HCT116 (cell line): ENCODE data around the gene GEN1. TPM values are rescaled to one million over a fixed set of nuclear protein-coding genes. Genes with fewer than 3 reads are reported as not detected.

Experiments
- ATAC-seq: fragments of 200-7000 bp; cut with Tn5 transposase; 2 replicates; pipeline ENCODE4 v1.9.1; 2020; ENCODE audit warnings: mild to moderate bottlenecking, moderate library complexity
- BruUV-seq: library from RNA; stranded (reverse); fragments of 400-500 nt; replicated peaks from 2 replicates; lab custom pipeline; 2021; lab: Mats Ljungman, UMichigan
- CTCF ChIA-PET: fragments of 300-600 bp; sonication (Branson Sonifier 250); formaldehyde crosslinking; loops from one replicate; lab custom pipeline; 2021; ENCODE audit warnings: antibody characterized with exemption; lab: Charles Lee
- POLR2A ChIA-PET: fragments of 300-600, 350-600 bp; sonication (Branson Sonifier 250); formaldehyde crosslinking; loops from one replicate; lab custom pipeline; 2021; ENCODE audit warnings: antibody characterized with exemption; lab: Charles Lee
- RAD21 ChIA-PET, 2 experiments: fragments of 300-600 bp; sonication (Branson Sonifier 250); formaldehyde crosslinking; loops; one replicate each; lab custom pipeline; 2023; ENCODE audit warnings: low total read pairs in 2 of 2; ENCODE audit not compliant: uncharacterized antibody in 2 of 2, unreplicated experiment in 2 of 2, low non-redundant PET in 1 of 2; lab: Charles Lee
- DNase-seq: peaks from one replicate; pipeline ENCODE4 v3.0.0-alpha.2; 2010; ENCODE audit warnings: low read depth, low spot score
- H2AFZ ChIP-seq: fragments of 200-600 bp; shearing (Covaris generic), sonication (generic); 2 replicates; pipeline ENCODE4 v1.6.1; 2017; ENCODE audit warnings: low read depth, mixed run types, mixed read lengths, antibody characterized with exemption, low read length; ENCODE audit not compliant: poor library complexity, severe bottlenecking
- H3K27ac ChIP-seq: 2 replicates; pipeline ENCODE4 v1.5.1; 2012; ENCODE audit warnings: low read depth, low read length
- H3K27me3 ChIP-seq: fragments of 200-600 bp; sonication (generic); 2 replicates; pipeline ENCODE4 v1.6.1; 2016; ENCODE audit warnings: mixed run types, low read length, mixed read lengths; ENCODE audit not compliant: insufficient read depth
- H3K36me3 ChIP-seq, 2 experiments: fragments of 200-500 bp in 1 of 2; fragments of 200-600 bp in 1 of 2; sonication (Bioruptor generic) in 1 of 2; sonication (generic) in 1 of 2; 2 replicates each; pipeline versions ENCODE4 v1.5.1 to v1.6.1; 2014 to 2016; ENCODE audit warnings: low read length in 2 of 2, inconsistent platforms in 1 of 2, mixed read lengths in 1 of 2, mixed run types in 1 of 2; ENCODE audit not compliant: insufficient read depth in 2 of 2, control insufficient read depth in 1 of 2
- H3K4me1 ChIP-seq, 2 experiments: fragments of 200-600 bp in 1 of 2; sonication (generic) in 1 of 2; 2 replicates each; pipeline versions ENCODE4 v1.5.1 to v1.6.1; 2012 to 2017; ENCODE audit warnings: low read length in 2 of 2, inconsistent platforms in 1 of 2, mild to moderate bottlenecking in 1 of 2, mixed read lengths in 1 of 2, mixed run types in 1 of 2, moderate library complexity in 1 of 2; ENCODE audit not compliant: insufficient read depth in 2 of 2, control insufficient read depth in 1 of 2
- H3K4me2 ChIP-seq: fragments of 200-600 bp; sonication (generic); 2 replicates; pipeline ENCODE4 v1.6.1; 2017; ENCODE audit warnings: mixed run types, low read length, mixed read lengths
- H3K4me3 ChIP-seq, 2 experiments: fragments of 200-600 bp in 1 of 2; sonication (generic) in 1 of 2; replicated peaks in 1 of 2; 2 replicates each; pipeline ENCODE4 v1.5.1; 2011 to 2016; ENCODE audit warnings: low read length in 2 of 2, control low read depth in 1 of 2, low read depth in 1 of 2, mild to moderate bottlenecking in 1 of 2, mixed read lengths in 1 of 2, mixed run types in 1 of 2
- H3K79me2 ChIP-seq: fragments of 200-600 bp; sonication (generic); 2 replicates; pipeline ENCODE4 v1.6.1; 2017; ENCODE audit warnings: mild to moderate bottlenecking, mixed run types, low read length, moderate library complexity, mixed read lengths; ENCODE audit not compliant: insufficient read depth
- H3K9ac ChIP-seq: fragments of 200-600 bp; sonication (generic); 2 replicates; pipeline ENCODE4 v1.6.1; 2016; ENCODE audit warnings: low read length, mixed read lengths
- H3K9me2 ChIP-seq: fragments of 200-600 bp; sonication (generic), shearing (Covaris generic); 2 replicates; pipeline ENCODE4 v1.6.1; 2017; ENCODE audit warnings: mixed run types, mild to moderate bottlenecking, moderate library complexity; ENCODE audit not compliant: insufficient read depth
- H3K9me3 ChIP-seq, 2 experiments: fragments of 200-500 bp in 1 of 2; fragments of 200-600 bp in 1 of 2; sonication (Bioruptor generic) in 1 of 2; sonication (generic) in 1 of 2; 2 replicates each; pipeline ENCODE4 v1.6.1; 2014 to 2017; ENCODE audit warnings: low read length in 2 of 2, mixed read lengths in 2 of 2, inconsistent platforms in 1 of 2, low read depth in 1 of 2, mild to moderate bottlenecking in 1 of 2, mixed run types in 1 of 2, moderate library complexity in 1 of 2; ENCODE audit not compliant: control insufficient read depth in 1 of 2, insufficient read depth in 1 of 2
- H4K20me1 ChIP-seq: fragments of 200-600 bp; sonication (generic), shearing (Covaris generic); 2 replicates; pipeline ENCODE4 v1.6.1; 2017; ENCODE audit warnings: mixed run types, mild to moderate bottlenecking, moderate library complexity; ENCODE audit not compliant: insufficient read depth
- ATF3 ChIP-seq: IDR thresholded peaks from 2 replicates; pipeline ENCODE4 v1.6.1; 2012
- CTCF ChIP-seq, 3 experiments: fragments of 200-600 bp in 1 of 3; sonication (generic) in 1 of 3; IDR thresholded peaks in 2 of 3; conservative IDR thresholded peaks in 1 of 3; 2 replicates each; pipeline ENCODE4 v1.5.1; 2012 to 2017; ENCODE audit warnings: low read depth in 2 of 3, low read length in 2 of 3, antibody characterized with exemption in 1 of 3, borderline replicate concordance in 1 of 3, control low read depth in 1 of 3, mild to moderate bottlenecking in 1 of 3, mixed read lengths in 1 of 3, mixed run types in 1 of 3, moderate library complexity in 1 of 3; ENCODE audit not compliant: insufficient read depth in 1 of 3
- EZH2 ChIP-seq: fragments of 200-600 bp; sonication (generic); IDR thresholded peaks from 2 replicates; pipeline ENCODE4 v1.6.1; 2017; ENCODE audit warnings: antibody characterized with exemption, mixed run types
- EZH2phosphoT487 ChIP-seq: fragments of 200-600 bp; IDR thresholded peaks from 2 replicates; pipeline ENCODE4 v1.6.1; 2018; ENCODE audit warnings: antibody characterized with exemption, borderline replicate concordance
- MAX ChIP-seq: IDR thresholded peaks from 2 replicates; pipeline ENCODE4 v1.6.1; 2012
- POLR2A ChIP-seq: IDR thresholded peaks from 2 replicates; pipeline ENCODE4 v1.7.0; 2011; ENCODE audit warnings: borderline replicate concordance; ENCODE audit not compliant: insufficient read depth, insufficient read length; ENCODE audit errors: extremely low read depth
- POLR2AphosphoS5 ChIP-seq: IDR thresholded peaks from 2 replicates; pipeline ENCODE4 v1.6.1; 2011; ENCODE audit warnings: mild to moderate bottlenecking, low read depth, low read length, moderate library complexity
- SIN3A ChIP-seq: IDR thresholded peaks from 2 replicates; pipeline ENCODE4 v1.6.1; 2012; ENCODE audit warnings: low read depth
- TCF7L2 ChIP-seq: IDR thresholded peaks from 2 replicates; pipeline ENCODE4 v1.7.0; 2011; ENCODE audit warnings: borderline replicate concordance, inconsistent platforms; ENCODE audit not compliant: insufficient read depth, insufficient read length; ENCODE audit errors: extremely low read depth
- ZFX ChIP-seq: fragments of 450-650 bp; IDR thresholded peaks from 2 replicates; pipeline ENCODE4 v1.6.1; 2017
- ZNF274 ChIP-seq: fragments of 200-500 bp; sonication (Bioruptor generic); IDR thresholded peaks from 2 replicates; pipeline ENCODE4 v1.6.1; 2014; ENCODE audit warnings: mild to moderate bottlenecking, low read depth, low read length, inconsistent platforms
- intact Hi-C: fragments of 100-400 bp; cut with micrococcal nuclease; formaldehyde crosslinking; loops from 2 replicates; pipeline ENCODE4 v1.10.0; 2022
- total RNA-seq: library from RNA; stranded (reverse); gene quantifications from one replicate; pipeline ENCODE4 v1.2.1, GENCODE V29; 2021; ENCODE audit not compliant: unreplicated experiment

Gene GEN1
- total RNA-seq, 1 experiment from 2014 or later = 19.7 TPM

- Histone ChIP-seq H2AFZ (no peak overlapping the region), H3K4me1 (no peaks in the 10 kb centered on the region), H3K27ac (no peak overlapping the region), H3K9me2 (no peaks in the 10 kb centered on the region), H3K4me3 (no peak overlapping the region), H3K9me3 (no peaks in the 10 kb centered on the region), H3K79me2 (no peaks in the 10 kb centered on the region), H4K20me1 (no peaks in the 10 kb centered on the region), H3K36me3 (no peaks in the 10 kb centered on the region), H3K9ac (no peak overlapping the region), H3K27me3 (peaks cover 19% of the 10 kb centered on the region), H3K4me2 (no peak overlapping the region)
- BruUV-seq = no TSS peak
- ChIA-PET RAD21 (no interaction called here), POLR2A (no interaction called here), CTCF (no interaction called here)
- no peak for TF ChIP-seq ATF3
- no peak for TF ChIP-seq ZFX
- TF ChIP-seq SIN3A = no peak
- TF ChIP-seq TCF7L2 = no peak
- TF ChIP-seq POLR2A = no peak
- TF ChIP-seq ZNF274 = no peak
- TF ChIP-seq EZH2 = no peak
- no peak for TF ChIP-seq CTCF (IDR thresholded peaks at IDR 0.05 in 2 of 3, conservative IDR thresholded peaks at IDR 0.05 in 1 of 3; ENCODE audit: borderline replicate concordance in 1 of 3, insufficient read depth in 1 of 3, low read depth in 2 of 3, low read length in 2 of 3)
- no peak for TF ChIP-seq POLR2AphosphoS5
- TF ChIP-seq MAX = no peak
- TF ChIP-seq EZH2phosphoT487 = no peak
- ATAC-seq (no peak), DNase-seq (no peak)
- intact Hi-C loops = no loop called here
Observed at GRCh38 chr2:17791817-17792130, 37.8 kb downstream of the GEN1 start.
